GM18951 (cell line): ENCODE measurements around the gene DMRTB1.

Source experiments
- POLR2A ChIP-seq: IDR thresholded peaks from 4 replicates; pipeline ENCODE4 v1.6.1; 2011; ENCODE audit warnings: mild to moderate bottlenecking; ENCODE audit not compliant: insufficient read length, insufficient read depth; ENCODE audit errors: extremely low read depth
- in situ Hi-C: fragments of 300-500 bp; cut with MboI; formaldehyde crosslinking; loops from one replicate; pipeline ENCODE4 v1.12.0; 2022; ENCODE audit warnings: low sequenced_read_pairs, mixed read lengths, inconsistent platforms; ENCODE audit not compliant: unreplicated experiment

Gene DMRTB1

DNA sequence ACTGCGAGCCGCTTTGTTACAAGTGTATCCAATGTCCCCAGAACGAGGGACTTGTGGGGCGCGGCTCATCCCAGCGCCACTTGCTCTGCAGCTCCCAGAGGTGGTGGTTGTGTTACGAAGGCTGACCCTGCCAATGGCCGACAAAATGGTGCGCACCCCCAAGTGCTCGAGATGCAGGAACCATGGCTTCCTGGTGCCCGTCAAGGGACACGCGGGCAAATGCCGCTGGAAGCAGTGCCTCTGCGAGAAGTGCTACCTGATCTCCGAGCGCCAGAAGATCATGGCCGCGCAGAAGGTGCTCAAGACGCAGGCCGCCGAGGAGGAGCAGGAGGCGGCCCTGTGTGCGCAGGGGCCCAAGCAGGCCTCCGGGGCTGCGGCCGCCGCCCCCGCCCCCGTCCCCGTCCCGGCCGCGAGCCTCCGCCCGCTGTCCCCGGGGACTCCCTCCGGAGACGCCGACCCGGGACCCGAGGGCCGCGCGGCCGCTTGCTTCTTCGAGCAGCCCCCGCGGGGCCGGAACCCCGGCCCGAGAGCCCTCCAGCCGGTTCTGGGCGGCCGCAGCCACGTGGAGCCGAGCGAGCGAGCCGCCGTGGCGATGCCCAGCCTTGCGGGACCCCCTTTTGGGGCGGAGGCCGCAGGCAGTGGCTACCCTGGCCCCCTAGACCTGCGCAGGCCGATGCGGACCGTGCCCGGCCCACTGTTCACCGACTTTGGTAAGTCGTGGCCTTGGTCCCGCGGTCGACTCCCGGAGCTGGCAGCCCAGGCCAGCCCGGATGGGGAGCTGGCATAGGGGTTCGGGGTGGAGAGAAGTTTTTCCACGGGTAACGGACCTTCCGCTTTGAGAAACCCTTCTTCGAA, at the start of gene DMRTB1:
TSS of gene DMRTB1 (plus strand) at position 79 of the 855 bp plus-strand sequence. CDS start at position 134, 55 bp downstream.
- TF ChIP-seq POLR2A, result no peak

DNA sequence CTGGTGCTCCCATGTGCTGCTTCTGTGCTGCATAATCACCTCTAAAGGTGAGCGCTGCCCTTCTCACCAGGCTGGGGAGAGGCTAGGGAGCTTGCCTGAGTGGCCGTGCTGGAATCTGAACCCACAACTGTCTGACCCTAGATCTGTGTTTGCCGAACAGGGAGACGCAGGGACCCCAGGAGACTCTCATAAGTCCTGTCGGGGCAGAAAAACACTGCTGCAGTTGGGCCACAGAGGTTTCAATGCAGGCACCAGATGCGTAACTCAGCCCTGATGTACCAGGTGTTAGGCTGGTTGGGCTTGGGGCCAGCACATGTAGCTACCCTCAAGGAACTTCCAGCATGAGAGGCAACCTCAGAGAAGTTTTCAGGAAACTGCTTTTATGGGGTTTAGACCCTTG, 49.5 kb upstream of the DMRTB1 start:
- in situ Hi-C loops, result no loop called here
- no peak for TF ChIP-seq POLR2A

More for the DNA sequence above, at the start of gene DMRTB1:
- in situ Hi-C loops, result no loop called here

DNA sequence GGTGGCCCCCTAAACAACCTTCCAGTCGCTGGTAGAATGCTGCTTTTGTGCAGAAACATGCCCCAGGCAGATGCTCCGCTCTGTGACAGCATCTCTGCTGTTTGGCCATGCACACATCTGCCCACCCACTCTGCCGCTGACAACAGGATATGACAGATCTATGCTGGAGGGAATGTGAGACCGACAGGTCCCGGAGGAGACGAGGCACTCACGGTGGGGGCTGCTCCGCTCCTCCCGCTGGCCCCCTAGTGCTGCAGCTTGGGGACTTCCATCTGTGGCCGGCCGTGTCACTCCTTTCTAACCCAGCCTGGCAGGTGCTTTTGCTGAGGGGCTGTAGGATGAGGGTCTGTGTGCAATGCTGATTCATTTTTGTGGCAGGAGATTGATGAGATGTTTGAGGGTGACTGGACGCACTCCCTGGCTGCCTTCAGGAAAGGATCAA, 49.1 kb upstream of the DMRTB1 start:
- in situ Hi-C loops, result no loop called here
- TF ChIP-seq POLR2A, result no peak

DNA sequence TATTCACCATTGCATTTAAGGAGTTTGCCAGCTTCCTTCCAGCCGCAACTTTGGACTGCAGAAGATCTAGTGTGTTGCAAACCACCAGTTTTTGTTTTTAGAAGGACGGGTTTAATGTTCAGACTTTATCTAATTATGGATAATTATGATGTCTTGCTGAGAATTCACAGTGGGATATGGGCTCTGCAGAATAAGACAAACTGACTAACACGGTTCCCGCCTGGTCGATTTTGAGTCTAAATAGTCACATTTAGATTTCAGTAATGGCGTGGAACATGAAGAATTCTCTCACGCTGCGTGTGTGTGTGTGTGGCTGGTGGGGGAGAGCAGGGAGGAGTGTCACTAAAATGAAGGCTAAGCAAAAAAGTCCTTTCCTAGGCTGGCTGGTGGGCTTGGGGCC, 48.5 kb upstream of the DMRTB1 start:
- no peak for TF ChIP-seq POLR2A
- in situ Hi-C loops, result no loop called here

- in situ Hi-C loops, result no loop called here
- TF ChIP-seq POLR2A, result no peak
These were observed 47.6 kb upstream of the DMRTB1 start for GRCh38 chr1:53411541-53412152.

DNA sequence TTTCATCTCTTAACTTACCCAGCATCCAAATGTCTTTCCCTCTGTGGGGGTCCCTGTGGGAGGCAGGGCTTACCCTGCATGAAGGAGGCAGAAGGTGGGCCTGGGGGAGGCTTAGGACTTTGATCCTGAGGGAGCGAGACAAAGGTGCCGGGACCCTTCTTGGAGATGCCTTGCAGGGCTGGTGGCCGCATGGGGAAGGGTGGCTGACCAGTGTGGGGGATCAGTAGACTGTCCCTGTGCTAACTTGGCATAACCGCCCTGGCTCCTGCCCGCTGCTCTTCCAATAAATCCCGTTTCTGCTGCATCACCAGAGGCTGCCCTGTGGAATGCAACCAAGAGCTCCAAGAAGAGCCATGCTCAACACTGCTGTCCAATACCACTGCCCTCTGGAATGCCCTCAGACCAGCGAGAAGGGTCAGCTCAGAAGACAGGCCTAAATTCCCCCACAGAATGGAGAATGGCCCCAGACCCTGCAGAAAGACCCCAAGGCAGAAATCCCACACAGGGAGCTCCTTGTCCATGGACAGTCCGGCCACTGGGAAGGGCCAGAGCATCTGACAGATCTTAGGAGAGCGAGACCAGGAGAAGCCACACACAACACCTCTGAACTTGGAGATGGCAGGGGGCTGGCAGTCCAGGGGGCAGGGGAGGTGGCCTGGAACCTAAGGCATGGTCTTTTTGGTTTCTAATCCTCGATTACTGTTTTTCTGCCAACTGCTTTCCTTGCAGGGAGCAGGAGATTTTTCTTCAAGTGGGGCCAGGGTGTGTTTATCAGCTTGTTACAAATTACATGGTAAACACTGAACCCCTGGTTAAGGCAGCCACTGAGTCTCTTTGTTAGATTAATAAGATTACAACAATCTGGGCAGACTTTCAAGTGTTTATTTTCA, 46.7 kb upstream of the DMRTB1 start:
- TF ChIP-seq POLR2A, result no peak
- in situ Hi-C loops, result no loop called here

- TF ChIP-seq POLR2A, result no peak
- in situ Hi-C loops, result no loop called here
These were observed 45.8 kb upstream of the DMRTB1 start for GRCh38 chr1:53413175-53414001.

GRCh38 chr1:53414632-53415031, 44.6 kb upstream of the DMRTB1 start:
- in situ Hi-C loops, result no loop called here
- TF ChIP-seq POLR2A, result no peak

DNA sequence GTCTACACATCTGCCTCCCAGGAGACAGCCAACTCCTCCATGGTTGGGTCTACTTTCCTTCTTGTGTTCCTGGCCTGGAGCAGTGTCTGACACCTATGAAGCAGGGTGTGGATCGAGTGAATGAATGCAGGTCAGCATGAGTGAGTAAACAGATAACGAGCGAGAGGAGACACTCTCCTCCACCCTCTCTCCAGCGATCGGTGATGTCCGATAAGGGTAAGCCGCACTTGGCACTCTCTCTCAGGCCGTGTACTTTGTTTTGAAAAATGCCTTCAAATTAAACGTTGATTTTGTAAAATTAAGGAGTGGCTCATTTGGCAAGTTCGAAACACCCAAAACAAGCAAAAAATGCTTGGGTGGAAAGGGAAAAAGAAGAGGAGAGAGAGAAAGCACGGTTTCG, 43.8 kb upstream of the DMRTB1 start:
- no peak for TF ChIP-seq POLR2A
- in situ Hi-C loops, result no loop called here

DNA sequence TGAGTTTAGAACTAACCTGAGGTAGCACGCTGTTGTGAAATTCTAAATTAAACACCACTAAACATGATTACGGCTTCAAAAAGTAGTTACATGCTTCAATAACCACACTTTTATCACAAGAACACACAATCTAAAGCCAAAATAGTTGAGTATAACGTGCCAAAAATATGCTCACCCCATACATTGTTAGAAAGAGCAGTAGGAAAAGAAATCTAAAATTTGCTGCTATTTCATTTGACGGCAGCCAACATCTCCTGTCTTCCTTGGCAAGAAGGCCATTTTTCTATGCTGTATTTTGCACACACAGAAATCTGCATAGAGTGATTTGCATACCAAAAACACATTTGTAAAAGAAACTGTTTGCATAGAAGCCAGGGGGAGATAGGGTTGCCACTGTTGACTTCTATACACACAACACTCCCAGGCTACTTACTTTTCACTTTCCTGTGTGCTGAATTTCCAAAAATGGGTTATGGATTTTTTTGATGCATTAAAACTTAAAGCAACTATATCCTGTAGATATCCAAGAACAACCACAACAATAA, 42.9 kb upstream of the DMRTB1 start:
- no peak for TF ChIP-seq POLR2A
- in situ Hi-C loops, result no loop called here

GRCh38 chr1:53417074-53417511, 42.1 kb upstream of the DMRTB1 start:
- in situ Hi-C loops, result no loop called here
- TF ChIP-seq POLR2A, result no peak

DNA sequence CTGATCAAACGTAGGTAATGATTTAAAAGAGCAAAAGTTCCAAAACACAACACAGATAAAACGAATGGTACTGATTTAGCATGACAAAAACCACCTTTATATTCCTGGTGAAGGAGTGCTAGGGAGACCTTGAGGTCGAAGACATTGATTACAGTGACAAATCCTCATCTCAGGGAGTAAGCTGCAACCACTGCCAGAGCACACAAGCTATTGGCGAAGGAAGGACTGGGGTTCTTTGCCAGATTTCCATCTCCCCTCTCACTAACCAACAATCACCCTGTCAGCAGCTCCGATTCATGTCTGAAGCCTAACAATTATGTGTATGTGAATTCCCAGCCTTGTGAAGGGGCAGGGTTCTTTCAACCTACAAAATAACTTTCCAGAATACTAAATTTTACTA, 40.2 kb upstream of the DMRTB1 start:
- in situ Hi-C loops, result no loop called here
- no peak for TF ChIP-seq POLR2A

DNA sequence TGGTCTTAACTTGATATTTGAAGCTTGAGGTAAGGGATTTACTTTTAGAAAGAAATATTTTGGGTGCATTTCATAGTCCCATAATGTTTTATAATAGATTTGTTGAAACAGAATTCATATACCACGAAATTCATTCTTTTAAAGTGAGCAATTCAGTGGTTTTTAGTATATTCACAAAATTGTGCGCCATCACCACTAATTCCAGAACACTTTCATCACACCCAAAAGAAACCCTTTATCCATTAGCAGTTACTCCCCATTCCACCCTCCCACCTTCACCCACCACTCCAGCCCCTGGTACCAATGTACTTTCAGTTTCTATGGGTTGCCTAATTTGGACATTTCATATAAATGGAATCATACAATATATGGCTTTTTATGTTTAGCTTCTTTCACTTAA, 38.9 kb upstream of the DMRTB1 start:
- TF ChIP-seq POLR2A, result no peak
- in situ Hi-C loops, result no loop called here
